ENCODE measurements around the gene TBC1D14. TPM values are rescaled to one million over a fixed set of nuclear protein-coding genes. Genes with fewer than 3 reads are reported as not detected.
"Not testable (repeated sequence)": the region's sequence is repeated elsewhere in the genome, so short reads cannot be mapped to it uniquely, and the experiment has no call there.

Gene TBC1D14
- total RNA-seq, 1 donor = 46.0 TPM

DNA sequence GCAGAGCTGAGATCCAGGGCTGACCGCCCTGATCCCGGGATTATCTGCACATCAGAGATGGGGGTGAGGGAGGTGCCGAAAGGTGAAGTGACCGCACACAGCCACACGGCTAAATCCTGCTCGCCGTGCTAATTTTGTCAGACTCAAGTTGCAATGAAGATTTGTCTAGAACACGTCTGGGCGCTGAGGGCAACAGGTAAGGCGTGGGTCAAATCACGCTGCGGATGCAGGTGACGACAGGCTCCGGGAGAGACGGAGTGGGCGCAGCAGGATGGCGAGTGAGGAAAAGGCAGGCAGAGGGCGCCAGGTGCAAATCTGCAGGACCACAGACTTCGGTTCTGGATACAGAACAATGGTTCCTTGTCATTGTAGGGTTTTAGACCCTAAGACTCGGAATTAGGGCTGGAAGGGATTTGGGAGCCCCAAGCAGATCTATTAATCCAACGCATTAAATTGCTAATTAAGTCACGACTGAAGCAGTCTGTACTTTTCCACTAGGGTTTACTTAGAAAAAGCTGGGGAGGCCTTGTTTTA is 1.9 kb upstream of the TBC1D14 start:
- DNase-seq (ENCODE audit: low read depth in 2 of 3, low spot score in 2 of 3) = no peak

DNA sequence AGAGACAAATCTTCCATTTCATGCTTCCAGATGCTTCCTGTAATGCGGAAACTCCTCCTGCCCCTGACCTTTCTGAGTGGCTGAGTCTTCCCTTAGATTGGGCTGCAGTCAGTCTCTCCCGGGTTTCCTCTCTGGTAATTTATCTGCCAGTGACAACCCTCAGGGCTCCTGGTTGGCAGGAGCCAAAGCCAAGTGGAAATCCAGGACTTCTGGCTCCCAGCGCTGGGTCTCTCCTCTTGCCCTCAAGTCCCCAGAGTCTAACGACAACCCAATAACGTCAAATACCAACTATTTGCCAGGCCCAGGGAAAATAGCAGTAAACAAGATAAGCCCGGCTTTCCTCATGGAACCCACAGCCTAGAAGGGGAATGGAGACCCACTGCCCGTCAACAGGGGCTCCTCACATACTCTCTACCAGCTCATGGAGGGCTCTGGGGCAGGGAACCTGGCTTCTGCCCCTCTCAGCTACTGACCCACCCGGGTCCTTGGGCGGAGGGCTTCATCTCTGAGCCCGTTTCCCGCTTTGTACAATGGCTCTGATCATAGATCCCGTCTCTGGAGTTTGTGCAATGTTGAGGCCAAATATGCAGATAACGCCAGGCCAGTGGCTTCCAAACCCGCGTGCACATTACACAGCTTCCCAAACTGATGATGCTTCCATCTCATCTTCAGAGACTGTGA is 1.1 kb upstream of the TBC1D14 start:
- DNase-seq (ENCODE audit: low read depth in 2 of 3, low spot score in 2 of 3) = no peak

DNA sequence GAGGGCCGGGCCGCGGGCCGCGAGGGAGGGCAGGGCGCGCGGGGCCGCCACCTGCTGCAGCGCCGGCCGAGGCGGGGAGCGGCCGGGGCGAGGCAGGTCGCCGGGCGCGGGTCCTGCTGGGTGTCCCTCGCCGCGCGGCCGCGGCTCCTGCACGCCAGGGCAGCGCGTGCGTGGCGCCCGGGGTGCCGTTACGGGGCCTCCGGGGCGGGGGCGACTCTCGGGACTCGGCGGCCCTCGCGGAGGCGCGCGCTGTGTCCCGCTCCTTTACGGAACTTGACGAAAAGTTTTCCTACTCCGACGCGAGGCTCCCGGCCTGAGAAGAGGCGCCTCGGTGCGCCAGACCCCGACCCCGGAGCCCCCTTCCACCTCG is 329 bp downstream of the TBC1D14 start:
- peak in 2 of 3 donors; percentile 31 to 47 for DNase-seq (ENCODE audit: low read depth in 2 of 3, low spot score in 2 of 3)

DNA sequence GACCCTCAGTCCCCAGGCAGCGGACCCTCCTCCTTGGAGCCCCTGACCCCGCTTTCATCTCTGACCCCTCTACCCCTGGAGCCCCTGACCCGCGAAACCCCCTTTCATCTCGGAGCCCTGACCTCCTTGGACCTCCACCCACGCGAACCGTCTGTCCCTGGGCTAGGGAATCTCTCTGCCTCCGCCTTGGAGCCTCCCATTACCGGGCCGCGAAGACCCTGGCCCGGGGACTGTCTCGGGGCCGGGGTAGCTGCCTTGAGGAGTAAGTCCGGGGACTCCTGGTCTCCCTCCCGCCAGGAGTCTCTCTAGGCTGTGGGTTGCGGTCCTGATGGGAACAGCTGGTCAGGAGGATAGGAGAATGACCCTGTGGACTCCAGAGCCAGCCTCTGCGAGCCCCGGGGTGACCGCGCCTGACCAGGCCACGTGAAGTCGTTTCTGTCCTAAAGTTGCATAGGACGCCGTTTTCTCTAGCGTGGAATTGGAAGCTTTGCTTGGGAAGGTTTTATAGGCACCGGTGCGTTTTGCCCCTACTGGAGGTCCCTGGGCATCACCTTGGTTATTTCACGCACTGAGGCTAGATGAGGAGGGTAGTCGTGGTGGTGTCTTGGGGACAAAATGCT is 824 bp downstream of the TBC1D14 start:
- DNase-seq (ENCODE audit: low read depth in 2 of 3, low spot score in 2 of 3) = no peak

DNA sequence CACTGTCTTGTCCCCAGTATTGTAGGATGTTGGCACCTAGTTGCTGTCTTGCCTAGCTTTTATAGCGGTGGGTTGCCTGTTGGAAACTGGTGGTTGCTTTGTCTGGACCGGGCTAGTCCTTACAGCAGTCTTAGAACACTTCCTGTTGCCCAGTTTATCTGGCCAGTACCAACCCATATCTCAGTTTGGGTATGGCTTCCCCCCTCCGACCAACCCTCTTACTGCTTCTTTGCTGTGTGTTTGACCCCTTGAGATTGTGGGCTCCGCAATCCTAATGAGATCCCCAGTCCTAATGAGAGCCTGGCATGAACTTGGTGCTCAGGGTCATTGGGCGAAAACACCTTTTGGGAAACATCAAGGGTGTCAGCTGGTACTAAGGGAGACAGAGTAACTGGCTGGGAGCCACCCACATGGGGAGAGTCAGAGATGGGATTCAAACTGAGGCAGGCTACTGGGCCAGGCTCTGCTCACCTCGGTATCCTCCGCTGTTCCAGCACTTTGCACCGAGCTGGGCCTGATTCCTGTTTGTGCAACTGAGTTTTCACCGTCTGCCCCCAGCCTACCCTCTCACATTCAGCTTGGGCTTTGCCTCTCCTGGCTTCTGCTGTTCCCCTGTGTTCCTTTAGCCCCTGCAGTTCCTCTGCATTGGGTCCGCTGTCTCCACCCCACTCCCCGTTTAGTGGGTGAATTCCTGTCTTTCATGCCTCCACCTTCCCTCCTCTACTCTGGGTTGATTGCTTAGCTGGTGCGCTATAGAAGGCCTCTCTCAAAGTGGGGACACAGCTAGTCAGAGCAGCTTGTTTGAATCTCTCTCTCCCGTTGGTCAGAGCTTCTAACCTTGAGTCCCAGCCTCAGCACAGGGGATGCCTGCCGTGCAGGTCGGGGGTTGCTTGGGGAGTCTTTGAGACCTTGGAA is 1.6 kb downstream of the TBC1D14 start:
- DNase-seq (ENCODE audit: low read depth in 2 of 3, low spot score in 2 of 3) = no peak

DNA sequence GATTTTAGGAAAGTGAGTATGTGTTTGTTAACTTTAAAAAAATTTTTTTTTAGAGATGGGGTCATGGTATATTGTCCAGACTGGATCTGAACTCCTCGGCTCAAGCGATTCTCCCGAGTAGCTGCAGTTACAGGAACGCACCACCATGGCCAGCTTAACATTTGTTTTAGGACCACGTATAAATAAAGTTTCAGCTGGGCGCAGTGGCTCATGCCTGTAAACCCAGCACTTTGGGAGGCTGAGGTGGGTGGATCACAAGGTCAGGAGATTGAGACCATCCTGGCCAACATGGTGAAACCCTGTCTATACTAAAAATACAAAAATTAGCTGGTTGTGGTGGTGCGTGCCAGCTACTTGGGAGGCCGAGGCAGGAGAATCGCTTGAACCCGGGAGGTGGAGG is 2.3 kb downstream of the TBC1D14 start:
- not testable (repeated sequence) for DNase-seq (ENCODE audit: low read depth in 2 of 3, low spot score in 2 of 3)

DNA sequence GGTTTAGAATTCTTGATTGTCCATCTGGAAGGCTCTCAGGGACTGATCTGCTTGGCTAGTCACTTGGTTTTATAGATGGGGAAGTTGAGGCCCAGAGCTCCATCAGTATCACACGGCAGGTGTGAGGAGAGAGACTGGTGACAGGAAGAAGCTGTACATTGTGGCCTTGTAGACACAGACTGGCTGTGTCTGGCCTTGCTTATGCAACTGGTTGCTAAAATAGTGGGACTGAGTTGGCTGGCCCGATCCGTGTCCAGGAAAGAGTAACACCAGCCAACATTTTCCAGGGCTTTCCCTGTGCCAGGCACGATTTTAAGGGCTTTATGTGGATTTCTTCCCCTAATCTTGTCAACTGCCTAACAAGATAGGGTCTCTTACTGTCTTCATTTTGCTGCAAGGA is 2.8 kb downstream of the TBC1D14 start:
- DNase-seq (ENCODE audit: low read depth in 2 of 3, low spot score in 2 of 3) = no peak

DNA sequence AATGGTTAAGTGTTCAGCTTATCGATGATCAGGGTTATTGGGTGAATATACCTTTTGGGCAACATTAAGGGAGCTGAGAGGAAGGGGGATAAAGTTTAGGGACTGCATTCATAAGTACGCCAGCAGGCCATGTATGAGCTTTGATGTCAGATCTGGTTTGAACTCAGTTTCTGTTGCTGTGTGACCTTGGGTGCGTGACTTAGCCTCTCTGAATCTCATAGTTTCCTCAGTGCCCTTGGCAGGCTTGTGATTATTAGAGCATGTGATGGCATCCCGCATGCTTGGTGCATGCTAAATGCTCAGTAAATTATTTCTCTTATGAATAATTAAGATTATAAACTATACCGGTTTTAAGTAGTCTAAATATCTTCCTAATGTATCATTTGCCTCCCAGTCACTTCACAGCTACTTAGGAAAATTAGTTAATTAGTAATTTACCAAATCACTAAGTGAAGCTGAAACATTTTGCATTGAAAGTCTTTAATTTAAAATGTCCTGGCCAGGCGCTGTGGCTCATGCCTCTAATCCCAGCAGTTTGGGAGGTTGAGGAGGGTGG is 3.8 kb downstream of the TBC1D14 start:
- DNase-seq (ENCODE audit: low read depth in 2 of 3, low spot score in 2 of 3) = no peak

DNA sequence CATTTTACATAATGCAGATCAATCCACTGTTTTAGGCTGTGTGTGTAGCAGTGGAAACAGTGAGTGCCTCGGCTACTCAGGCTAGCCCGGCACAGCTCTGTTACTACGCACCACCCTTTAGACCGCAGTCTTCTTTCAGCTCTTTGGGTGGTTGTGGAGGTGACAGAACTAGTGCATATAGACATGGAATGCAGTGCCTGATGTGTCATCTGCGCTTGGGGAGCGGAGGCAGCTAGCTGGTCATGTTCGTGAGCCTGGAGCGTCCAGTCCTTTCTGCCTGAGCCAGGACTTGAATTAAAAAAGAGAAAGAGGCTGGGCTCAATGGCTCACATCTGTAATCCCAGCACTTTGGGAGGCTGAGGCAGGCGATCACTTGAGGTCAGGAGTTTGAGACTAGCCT is 4.8 kb downstream of the TBC1D14 start:
- DNase-seq (ENCODE audit: low read depth in 2 of 3, low spot score in 2 of 3) = no peak

DNA sequence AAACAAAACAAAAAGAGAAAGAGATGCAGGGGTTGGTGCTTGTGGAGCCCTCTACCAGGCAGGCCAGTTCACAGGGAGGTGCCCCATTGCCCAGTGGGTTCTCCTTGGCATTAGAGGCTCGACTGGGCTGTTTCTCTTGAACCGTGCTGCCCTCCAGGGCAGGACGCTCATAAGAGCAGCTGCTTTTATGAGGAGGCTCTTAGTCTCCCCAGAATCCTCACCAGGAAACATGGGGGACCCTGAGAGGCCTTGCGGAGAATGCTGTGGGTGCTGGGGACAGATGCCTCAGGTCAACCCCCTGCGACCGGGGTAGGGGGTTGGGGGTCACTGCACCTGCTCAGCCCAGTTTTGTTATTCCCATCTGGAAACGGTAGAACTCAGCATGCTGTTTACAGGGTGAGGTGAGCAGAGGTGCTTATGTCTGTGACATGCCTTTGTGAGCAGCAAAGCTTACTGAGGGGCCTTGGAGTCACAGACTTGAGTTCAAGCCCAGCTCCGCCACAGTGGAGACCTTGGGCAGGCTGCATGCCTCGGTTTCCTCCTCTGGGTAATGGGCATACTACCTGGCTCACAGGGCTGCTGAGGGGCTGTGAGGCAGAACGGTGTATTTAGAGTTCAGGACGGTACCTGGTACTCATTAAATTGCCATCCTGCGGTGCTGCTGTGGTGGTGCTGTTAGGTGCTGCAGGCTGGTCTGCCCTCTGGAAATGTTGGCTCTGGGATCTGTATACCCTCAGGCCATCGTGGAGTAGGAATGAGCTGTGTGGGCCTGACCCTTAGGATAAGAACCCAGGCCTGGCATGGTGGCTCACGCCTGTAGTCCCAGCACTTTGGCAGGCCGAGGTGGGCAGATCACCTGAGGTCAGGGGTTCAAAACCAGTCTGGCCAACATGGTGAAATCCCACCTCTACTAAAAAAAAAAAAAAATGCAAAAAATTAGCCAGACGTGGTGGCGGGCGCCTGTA is 5.7 kb downstream of the TBC1D14 start:
- no peak for DNase-seq (ENCODE audit: low read depth in 2 of 3, low spot score in 2 of 3)

DNA sequence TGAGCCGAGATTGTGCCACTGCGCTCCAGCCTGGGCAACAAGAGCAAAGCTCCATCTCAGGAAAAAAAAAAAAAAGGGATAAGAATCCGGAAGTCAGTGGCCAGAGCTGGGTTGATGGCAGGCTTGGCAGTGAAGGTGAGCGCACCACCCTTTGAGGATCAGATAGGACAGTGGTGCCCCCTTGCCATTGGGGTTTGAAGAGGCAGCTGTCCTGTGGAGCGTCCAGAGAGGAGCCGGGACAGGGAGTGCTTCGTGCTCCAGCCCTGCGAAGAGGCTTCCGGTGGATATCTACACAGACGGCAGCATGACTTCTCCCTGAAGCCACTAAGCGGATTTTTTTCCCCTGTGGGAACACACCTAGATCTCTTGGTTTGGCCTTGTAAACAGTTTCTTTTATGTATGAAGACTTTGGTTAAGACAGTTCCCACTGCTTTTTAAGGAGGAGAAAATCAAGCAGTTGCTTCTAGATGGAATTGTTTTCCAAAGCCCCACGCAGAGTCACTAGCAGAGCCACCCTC is 6.5 kb downstream of the TBC1D14 start:
- DNase-seq (ENCODE audit: low read depth in 2 of 3, low spot score in 2 of 3) = no peak

DNA sequence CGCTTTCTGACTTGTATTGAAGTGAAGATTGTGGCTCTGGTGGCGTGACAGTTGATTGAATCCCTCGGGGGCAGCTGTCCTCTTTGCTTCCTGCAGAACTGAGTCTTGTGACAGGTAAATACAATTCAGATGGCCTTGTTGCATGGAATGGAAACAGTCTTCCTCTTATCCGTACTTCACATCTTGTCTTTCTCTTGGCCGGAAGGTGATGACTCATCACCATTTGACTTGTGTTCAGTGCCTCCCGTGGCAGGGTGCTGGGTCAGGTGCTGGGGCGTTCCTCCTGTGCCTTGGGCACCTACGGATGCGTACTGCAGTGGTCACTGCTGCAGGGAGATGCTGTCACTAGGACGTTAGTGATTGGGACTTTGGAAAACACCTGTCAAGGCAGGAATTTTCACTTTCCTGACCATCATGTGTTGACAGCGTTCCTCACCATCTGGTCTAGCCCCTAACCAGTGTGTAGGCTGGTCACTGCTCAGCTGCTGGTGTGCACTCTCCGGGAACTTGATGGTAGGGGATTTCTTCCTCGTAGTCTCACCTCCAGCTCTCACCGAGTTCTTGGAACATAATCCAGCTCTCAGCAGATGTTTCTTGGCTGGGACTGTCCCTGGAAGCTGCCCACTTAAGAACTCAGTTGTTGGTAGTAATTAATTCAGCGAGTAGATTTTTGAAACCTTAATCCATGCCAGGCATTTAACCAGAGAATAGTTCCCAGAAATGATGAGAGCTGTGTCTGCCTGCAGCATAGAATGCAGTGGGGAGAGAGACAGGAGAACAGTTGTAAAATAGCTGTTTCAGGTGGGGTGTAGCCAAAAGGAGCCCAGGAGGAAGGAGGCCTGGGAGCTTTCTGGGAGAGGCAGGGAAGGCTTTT is 7.2 kb downstream of the TBC1D14 start:
- peak in 2 of 3 donors; percentile 85 for DNase-seq (ENCODE audit: low read depth in 2 of 3, low spot score in 2 of 3)

DNA sequence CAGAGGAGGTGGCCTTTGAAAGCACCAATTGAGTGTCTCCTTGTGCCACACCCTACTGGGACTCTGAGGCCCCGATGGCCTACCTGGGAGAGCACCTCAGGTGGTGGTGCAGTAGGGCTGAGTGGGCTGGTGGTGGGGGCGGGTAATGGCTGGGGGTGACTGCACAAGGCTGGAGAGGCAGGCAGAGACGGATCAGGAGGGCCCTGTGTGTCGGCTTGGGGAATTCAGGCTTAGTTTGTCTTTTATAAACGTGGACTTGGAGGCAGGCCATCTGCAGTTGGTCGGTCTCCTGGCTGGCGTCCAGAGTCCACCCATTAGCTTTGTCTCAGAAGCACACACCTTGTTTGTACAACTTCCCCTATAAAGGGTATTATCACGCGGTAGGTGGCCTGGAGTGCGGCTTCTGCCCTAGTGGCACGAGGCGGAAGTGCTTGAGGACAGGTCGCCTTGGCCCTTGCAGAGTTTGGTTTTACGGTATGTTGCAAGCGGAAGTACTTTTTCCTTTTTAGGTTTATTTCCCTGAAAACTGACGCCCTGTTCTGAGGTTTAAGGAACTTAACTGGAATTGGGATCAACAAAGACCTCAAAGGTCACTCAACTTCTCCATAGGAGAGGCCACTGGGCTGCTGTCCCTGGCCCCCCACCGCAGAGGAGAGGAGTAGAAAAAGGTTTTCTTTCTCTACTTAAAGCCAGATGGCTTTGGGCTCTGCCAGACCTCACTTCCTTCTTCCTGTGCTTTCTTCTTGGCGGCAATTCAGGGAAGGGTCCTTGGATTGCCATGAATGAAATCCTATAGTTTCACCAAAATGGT is 8.0 kb downstream of the TBC1D14 start:
- DNase-seq (ENCODE audit: low read depth in 2 of 3, low spot score in 2 of 3) = peak in 2 of 3 donors; percentile 71 to 86

DNA sequence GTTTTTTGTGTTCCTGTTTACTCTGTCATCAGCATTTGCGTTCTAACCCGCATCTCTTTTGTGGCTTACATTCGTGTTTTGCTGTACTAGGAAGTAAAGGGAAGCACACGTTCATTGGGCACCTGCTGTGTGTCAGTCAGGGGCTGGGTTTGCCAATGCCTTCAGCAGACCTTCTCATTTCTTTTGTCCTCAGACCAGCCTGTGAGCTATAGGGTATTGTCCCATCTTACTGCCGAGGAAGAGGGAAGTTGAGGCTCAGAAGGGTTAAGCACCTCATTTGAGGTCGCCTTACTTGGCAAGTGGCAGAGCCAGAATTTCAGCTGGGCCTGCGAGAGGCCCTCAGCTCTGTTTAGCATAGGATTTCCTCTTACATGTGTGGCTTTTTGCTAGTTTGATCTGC is 8.7 kb downstream of the TBC1D14 start:
- peak in 2 of 3 donors; percentile 20 to 41 for DNase-seq (ENCODE audit: low read depth in 2 of 3, low spot score in 2 of 3)

DNA sequence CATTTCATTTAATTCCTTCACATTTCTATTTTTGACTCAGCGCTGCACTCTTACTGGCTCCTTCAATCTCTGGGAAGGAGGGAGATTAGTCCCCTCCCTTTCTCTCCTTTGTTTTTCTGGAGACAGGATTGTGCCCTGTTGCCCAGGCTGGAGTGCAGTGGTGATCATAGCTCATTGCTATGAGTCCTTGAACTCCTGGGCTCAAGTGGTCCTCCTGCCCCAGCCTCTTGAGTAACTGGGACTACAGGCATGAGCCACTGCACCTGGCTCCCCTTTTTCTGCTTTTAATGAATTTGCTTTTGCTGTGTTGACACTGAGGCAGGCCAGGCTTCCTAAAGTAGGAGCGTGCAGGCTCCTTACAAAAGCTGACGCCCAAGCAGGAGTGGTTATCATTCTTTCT is 10.5 kb downstream of the TBC1D14 start:
- no peak for DNase-seq (ENCODE audit: low read depth in 2 of 3, low spot score in 2 of 3)

DNA sequence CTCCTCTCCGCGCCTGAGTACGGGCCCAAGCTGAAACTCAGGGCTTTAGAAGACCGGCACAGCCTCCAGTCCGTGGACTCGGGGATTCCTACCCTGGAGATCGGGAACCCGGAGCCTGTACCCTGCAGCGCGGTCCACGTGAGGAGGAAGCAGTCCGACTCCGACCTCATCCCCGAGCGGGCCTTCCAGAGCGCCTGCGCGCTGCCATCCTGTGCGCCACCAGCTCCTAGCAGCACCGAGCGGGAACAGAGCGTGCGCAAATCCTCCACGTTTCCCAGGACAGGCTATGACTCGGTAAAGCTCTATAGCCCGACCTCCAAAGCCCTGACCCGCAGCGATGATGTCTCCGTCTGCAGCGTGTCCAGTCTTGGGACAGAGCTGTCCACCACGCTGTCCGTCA is 13.9 kb downstream of the TBC1D14 start:
- DNase-seq (ENCODE audit: low read depth in 2 of 3, low spot score in 2 of 3) = no peak

DNA sequence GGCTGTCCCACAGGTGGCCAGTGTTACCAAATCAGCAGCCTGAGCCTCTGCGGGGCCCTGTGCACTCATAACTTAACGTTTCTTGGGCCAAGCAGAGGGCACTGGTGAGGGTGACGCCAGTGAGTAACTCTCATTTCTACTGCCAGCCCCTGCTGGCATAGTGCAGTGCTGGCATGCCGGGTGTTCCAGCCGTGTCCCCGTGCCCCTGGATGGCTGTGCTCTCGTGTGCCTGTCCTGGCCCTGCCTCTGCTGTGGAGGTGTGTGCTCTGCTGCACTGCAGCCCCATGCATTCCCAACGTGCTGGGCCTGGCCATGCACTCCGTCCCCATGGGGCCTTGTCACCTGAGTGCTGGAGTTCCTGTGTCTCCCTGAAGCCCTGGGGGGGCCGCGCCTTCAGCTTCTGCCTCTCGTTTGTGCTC is 14.7 kb downstream of the TBC1D14 start:
- DNase-seq (ENCODE audit: low read depth in 2 of 3, low spot score in 2 of 3) = no peak

DNA sequence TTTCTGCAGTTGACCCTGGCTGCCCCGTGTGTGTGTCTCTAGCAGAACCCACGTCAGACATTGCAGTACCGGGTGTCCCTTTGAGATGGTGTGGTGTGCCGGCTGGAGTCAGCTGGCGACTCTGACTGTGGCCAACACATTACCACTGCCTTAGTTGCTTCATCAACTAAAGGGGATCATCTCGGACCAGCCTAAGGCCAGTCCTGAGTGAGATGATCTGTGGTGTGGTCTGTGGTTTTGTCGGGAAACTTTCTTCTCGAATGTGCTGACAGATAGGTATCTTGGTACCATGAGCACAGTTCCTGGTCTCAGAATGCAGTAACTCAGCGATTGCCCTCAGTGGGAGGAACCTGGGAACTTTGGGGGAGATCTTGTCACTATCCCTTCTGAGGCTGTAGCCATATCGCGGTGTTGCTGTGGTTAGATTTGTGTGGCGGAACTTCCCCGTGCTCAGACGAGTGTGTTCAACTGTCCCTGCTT is 15.8 kb downstream of the TBC1D14 start:
- DNase-seq (ENCODE audit: low read depth in 2 of 3, low spot score in 2 of 3) = no peak
